ENCODE data around the gene FAM50B. TPM values are rescaled to one million over a fixed set of nuclear protein-coding genes. Genes with fewer than 3 reads are reported as not detected.

The FAM50B gene
- total RNA-seq, 1 experiment from 2014 or later: 14.3 TPM

- Histone ChIP-seq H3K4me2 (no peak overlapping the region), H2AFZ (no peak overlapping the region), H4K20me1 (ENCODE audit: insufficient read depth) (no peaks in the 10 kb centered on the region), H3K4me1 (replicated peaks; ENCODE audit: insufficient read depth) (peaks cover 31% of the 10 kb centered on the region), H3K9me2 (ENCODE audit: insufficient read depth) (no peaks in the 10 kb centered on the region), H3K27ac (no peak overlapping the region), H3K9me3 (ENCODE audit: insufficient read depth, low read depth) (no peaks in the 10 kb centered on the region), H3F3A (ENCODE audit: insufficient read depth, low read depth) (0 out of 2 replicates have a peak, but pooled peaks cover 3% of the 10 kb centered on the region), H3K27me3 (ENCODE audit: insufficient read depth, low read depth) (no peaks in the 10 kb centered on the region), H3K79me2 (ENCODE audit: low read depth) (no peaks in the 10 kb centered on the region), H3K36me3 (ENCODE audit: low read depth) (no peaks in the 10 kb centered on the region), H3K4me3 (no peak overlapping the region)
- no TSS peak for BruUV-seq (replicated peaks)
- CTCF ChIA-PET: interaction anchor here (0.8 kb wide), 1 partner anchor 60 kb away, joined by 29 read pairs; no protein-coding TSS in a partner anchor
- intact Hi-C loops (cut with micrococcal nuclease; ENCODE audit: unreplicated experiment): no loop called here
- TF ChIP-seq CTCF (conservative IDR thresholded peaks at IDR 0.05) (no peak), EZH2 (IDR thresholded peaks at IDR 0.05; ENCODE audit: low read depth) (no peak)
- POLR2A ChIA-PET (ENCODE audit: unreplicated experiment): no interaction called here
- DNase-seq: no peak
Observed at GRCh38 chr6:3813918-3814317, 35.3 kb upstream of the FAM50B start.

- DNase-seq: no peak
- H3K9me3 ChIP-seq (ENCODE audit: insufficient read depth, low read depth): no peaks in the 10 kb centered on the region
- H4K20me1 ChIP-seq (ENCODE audit: insufficient read depth): no peaks in the 10 kb centered on the region
- no peaks in the 10 kb centered on the region for H3K9me2 ChIP-seq (ENCODE audit: insufficient read depth)
- no peak overlapping the region for H3K4me3 ChIP-seq
- TF ChIP-seq CTCF (conservative IDR thresholded peaks at IDR 0.05) (no peak), EZH2 (IDR thresholded peaks at IDR 0.05; ENCODE audit: low read depth) (no peak)
- H3K4me2 ChIP-seq: no peak overlapping the region
- H3K27me3 ChIP-seq (ENCODE audit: insufficient read depth, low read depth): no peaks in the 10 kb centered on the region
- peaks cover 28% of the 10 kb centered on the region for H3K4me1 ChIP-seq (replicated peaks; ENCODE audit: insufficient read depth)
- 0 out of 2 replicates have a peak, but pooled peaks cover 3% of the 10 kb centered on the region for H3F3A ChIP-seq (ENCODE audit: insufficient read depth, low read depth)
- no peaks in the 10 kb centered on the region for H3K79me2 ChIP-seq (ENCODE audit: low read depth)
- ChIA-PET POLR2A (ENCODE audit: unreplicated experiment) (interaction anchor here (0.6 kb wide), 1 partner anchor 37 kb away, joined by 3 read pairs; no protein-coding TSS in a partner anchor), CTCF (interaction anchor here (0.6 to 0.8 kb wide), 2 partner anchors 59 to 314 kb away, joined by 3 to 29 read pairs; no protein-coding TSS in a partner anchor)
- H3K27ac ChIP-seq: no peak overlapping the region
- no TSS peak for BruUV-seq (replicated peaks)
- intact Hi-C loops (cut with micrococcal nuclease; ENCODE audit: unreplicated experiment): no loop called here
- no peak overlapping the region for H2AFZ ChIP-seq
- no peaks in the 10 kb centered on the region for H3K36me3 ChIP-seq (ENCODE audit: low read depth)
Observed at GRCh38 chr6:3814539-3814938, 34.6 kb upstream of the FAM50B start.

- Histone ChIP-seq H3K9me3 (ENCODE audit: insufficient read depth, low read depth) (no peaks in the 10 kb centered on the region), H3K27ac (no peak overlapping the region), H3K36me3 (ENCODE audit: low read depth) (no peaks in the 10 kb centered on the region), H3K27me3 (ENCODE audit: insufficient read depth, low read depth) (no peaks in the 10 kb centered on the region), H3K79me2 (ENCODE audit: low read depth) (no peaks in the 10 kb centered on the region), H2AFZ (no peak overlapping the region), H4K20me1 (ENCODE audit: insufficient read depth) (no peaks in the 10 kb centered on the region), H3K4me2 (no peak overlapping the region), H3F3A (ENCODE audit: insufficient read depth, low read depth) (0 out of 2 replicates have a peak, but pooled peaks cover 3% of the 10 kb centered on the region), H3K4me1 (replicated peaks; ENCODE audit: insufficient read depth) (peaks cover 32% of the 10 kb centered on the region), H3K9me2 (ENCODE audit: insufficient read depth) (no peaks in the 10 kb centered on the region), H3K4me3 (no peak overlapping the region)
- peak in 1 of 2 experiments; percentile 48 for DNase-seq
- intact Hi-C loops (cut with micrococcal nuclease; ENCODE audit: unreplicated experiment): no loop called here
- no peak for TF ChIP-seq EZH2 (IDR thresholded peaks at IDR 0.05; ENCODE audit: low read depth)
- no peak for TF ChIP-seq CTCF (conservative IDR thresholded peaks at IDR 0.05)
- ChIA-PET CTCF (interaction anchor here (0.6 kb wide), 1 partner anchor 831 kb away, joined by 3 read pairs; no protein-coding TSS in a partner anchor), POLR2A (ENCODE audit: unreplicated experiment) (interaction anchor here (0.6 to 0.7 kb wide), 2 partner anchors 8 to 659 kb away, joined by 3 to 12 read pairs; partner anchors contain the start of gene TUBB2A)
- BruUV-seq (replicated peaks): no TSS peak
Observed at GRCh38 chr6:3816251-3816650, 32.9 kb upstream of the FAM50B start.

All from PC-9 (cell line).